HG03025 (cell line): ENCODE data around the gene CPA3.

ENCODE experiments used
- ATAC-seq: cut with Tn5 transposase; IDR thresholded peaks from one replicate; pipeline ENCODE4 v1.9.1; 2021; ENCODE audit warnings: mild to moderate bottlenecking, moderate library complexity; ENCODE audit not compliant: unreplicated experiment, low FRiP score

CPA3 gene, protein sequence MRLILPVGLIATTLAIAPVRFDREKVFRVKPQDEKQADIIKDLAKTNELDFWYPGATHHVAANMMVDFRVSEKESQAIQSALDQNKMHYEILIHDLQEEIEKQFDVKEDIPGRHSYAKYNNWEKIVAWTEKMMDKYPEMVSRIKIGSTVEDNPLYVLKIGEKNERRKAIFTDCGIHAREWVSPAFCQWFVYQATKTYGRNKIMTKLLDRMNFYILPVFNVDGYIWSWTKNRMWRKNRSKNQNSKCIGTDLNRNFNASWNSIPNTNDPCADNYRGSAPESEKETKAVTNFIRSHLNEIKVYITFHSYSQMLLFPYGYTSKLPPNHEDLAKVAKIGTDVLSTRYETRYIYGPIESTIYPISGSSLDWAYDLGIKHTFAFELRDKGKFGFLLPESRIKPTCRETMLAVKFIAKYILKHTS

DNA sequence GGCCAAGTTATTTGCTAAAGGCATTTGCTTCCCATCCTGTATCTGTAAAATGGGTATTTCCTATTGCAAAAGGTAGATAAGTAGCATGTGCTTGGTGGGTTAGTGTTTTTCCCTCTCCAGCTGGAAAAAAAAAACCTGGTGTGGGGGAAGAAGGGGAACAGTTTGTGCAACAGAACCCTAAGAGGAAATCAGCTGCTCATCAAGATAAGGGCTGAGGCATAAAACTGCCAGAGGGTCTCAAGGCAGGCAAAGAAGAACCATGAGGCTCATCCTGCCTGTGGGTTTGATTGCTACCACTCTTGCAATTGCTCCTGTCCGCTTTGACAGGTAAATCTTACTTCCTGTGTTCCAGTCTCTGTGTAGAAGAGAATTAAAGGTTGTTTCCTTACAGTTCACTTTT lies at the start of gene CPA3:
Gene CPA3, plus strand, starts transcription at position 248 of the 400 bp plus-strand sequence. Its CDS starts 12 bp downstream, at position 260.
- ATAC-seq = no peak

DNA sequence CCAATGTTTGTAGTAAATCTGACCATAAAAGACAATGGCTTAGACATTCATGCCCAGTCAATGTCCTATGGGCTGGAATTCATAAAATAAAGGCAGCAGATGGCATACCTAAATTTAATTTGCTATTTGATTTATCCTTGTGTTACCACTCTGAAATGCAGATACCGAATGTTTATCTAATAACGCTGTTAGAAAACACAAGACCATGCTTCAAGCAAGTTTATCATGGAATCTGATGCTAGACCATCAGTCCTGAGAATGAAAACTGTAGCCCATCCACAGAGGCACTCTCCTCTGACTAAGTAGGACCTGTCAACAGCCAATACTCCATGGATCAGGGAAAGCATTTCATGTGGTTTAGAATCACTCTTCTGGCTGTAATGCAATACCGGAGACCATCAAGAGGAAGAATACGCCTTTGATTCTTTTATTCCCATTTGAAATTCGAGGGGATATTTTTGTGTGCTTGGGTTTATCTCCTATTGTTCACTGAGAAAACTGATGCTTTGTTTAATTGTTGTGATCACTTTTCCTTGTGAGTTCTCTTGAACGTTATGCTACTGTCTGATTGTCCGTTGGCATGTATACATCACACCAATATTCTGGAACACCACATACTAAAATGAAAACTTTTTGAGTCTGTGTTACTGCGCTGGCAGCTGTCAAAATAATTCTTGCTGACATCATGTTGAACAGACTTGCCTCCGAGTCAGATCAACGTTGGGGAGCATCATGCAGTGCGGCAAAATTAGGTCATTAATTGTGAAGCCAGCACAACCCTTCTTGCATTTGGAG lies 49.6 kb upstream of the CPA3 start:
- no peak for ATAC-seq

DNA sequence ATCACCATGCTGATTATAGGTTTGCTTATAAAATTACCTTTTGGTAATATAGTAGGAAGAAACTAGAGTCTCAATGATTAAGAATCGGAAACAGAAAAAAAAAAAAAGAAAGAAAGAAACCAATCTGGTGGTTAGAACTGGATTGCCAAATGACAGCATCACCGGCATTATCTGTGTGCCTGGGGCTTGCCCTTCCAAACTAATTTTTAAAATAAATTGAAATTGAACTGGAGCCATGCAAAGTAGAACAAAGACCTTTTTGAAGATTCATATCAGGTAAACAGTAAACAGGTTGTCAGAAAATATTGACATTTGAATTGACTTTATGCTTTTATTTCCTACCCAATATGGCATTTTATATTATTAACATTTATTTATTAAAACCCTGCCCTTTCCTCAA lies 48.7 kb upstream of the CPA3 start:
- ATAC-seq = no peak

DNA sequence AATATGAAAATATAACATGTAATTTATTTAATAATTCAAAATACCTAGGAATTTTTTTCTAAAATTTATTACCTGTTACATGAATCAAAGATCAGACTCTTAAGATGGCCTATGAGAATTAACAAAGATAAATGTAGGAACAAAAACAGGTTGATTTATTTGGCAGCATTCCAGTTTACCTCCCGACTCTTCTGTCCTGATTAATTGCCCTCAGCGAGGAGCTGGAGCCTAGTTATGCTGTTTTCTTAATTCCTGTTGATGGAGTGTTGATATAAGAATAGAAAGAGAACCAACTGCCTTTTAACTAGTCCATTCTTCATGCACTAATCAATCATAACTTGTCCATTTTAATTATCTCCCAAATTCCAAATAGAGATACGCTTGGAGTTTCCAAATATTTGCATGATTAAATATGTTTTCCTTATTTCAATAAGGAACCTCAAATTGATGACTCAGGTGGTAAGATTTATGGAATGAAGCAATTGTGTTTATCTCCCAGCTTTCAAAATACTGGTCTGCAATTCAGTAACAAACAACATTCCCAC lies 48.0 kb upstream of the CPA3 start:
- no peak for ATAC-seq

DNA sequence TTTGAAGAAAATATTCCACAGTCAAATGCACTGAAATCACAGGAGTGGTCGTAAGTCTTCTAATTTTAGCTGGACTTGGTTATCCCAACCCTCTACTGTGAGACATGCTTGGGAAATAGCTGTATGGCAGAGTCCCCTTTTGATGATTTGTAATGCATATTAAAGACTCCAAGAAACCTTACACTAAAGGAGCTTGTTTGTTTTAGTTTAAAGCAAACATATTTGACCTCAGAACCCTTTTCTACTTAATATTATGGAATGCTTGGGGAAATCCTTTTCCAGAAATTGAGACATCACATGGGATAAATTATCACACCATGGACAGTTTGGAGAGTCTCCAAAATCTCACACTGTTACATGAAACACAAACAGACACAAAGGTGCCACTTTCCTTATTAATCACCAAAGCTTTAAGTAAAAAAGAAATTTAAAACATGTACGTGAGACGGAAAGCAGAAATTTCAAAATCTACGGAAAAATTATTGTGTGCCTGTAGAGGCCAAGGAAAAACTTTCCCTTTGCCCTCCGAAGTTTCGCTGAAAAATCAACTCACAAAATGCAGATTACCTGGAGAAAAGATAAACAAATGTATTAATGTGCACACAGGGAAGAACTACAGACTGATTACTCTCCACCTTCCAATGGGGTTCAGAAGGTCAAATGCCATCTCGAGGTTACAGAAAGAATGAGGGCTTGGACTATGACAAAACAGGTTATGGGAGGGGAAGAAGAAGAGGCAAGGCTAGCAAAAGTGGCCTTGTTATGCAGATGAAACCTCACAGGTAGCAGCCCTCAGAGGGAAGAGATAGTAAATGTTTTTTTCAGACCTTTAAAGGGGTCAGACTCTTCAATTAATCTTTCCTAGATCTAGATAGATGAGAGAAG lies 44.5 kb upstream of the CPA3 start:
- no peak for ATAC-seq

DNA sequence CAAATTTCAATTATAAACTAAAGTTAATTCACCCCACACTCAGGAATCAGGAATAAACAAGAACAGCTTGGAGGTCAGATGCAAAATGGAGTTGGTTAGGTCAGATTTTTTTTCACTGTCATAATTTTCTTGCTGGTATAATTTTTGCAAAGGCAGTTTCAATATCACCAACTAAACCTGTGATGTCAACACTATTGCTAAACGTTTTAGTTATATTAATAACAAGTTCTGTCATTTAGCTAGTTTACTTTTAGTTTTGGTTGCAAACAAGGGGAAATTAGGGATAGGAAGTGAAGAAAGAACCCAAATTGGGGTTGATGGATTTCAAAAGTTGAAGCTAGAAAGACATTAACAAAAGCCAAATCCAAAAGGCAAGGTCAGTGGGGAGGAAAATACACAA lies 42.1 kb upstream of the CPA3 start:
- ATAC-seq = no peak

DNA sequence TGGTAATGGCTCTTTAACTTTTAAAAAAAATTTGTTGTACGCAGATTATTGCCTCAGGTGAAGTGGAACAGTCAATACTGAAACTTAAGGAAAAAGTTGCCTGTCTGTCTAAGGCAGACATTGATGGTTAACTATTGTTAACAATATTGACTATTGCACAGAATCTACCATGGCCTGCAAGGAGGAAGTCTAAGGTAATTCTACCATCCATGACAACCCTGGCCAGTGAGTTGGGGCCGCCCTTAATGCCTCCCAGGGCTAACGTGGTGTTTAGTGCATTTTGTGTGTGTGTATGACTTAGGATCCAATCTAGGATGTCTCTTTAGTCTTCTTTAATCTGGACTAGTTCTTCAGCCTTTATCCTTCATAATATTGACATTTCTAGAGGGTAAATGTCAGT lies 39.6 kb upstream of the CPA3 start:
- ATAC-seq = no peak

DNA sequence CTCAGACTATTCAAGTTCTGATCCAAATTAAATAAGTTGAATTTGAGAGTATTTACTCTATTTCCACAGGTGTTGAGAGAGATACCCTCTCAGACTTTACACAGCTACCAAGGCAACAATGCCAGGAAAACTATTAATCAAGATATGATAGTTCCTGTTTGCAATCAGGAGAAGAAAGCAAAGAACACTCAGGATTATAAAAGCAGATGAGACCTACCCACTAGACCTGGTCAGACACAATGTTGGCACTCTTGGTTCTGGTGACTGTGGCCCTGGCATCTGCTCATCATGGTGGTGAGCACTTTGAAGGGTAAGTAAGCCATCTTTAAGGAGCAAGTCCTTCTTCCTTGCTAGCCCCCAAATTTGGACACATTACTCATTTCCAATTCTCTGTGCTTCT lies 37.5 kb upstream of the CPA3 start, which contains the start of gene CPB1:
Gene CPB1, plus strand, starts transcription at position 227 of the 400 bp plus-strand sequence. Its CDS starts 13 bp downstream, at position 240.
- ATAC-seq = no peak

DNA sequence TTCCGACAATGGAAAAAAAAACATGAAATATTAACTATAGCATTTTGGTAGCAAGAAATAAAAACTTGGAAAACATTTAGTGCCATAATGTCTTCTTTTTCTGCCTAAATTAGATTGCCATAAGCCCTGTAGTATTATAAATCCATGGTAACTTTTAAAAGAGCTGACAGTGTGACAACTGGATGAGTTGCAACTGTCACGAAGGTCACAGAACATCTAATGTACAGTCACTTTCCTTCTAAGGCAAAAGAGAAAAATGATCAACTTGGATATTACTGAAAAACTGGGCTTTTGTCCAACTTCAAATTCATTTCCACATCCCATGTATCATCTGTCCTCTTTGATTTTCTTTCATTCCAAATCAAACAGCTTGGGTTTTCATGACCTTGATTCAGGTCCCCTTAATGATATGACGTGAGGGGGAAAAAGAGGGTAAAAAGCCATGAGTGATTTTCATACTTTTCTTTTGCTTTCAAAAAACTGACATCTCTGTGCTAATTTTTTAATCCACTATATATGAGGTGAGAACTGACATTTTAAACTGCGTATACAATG lies 36.9 kb upstream of the CPA3 start:
- no peak for ATAC-seq

DNA sequence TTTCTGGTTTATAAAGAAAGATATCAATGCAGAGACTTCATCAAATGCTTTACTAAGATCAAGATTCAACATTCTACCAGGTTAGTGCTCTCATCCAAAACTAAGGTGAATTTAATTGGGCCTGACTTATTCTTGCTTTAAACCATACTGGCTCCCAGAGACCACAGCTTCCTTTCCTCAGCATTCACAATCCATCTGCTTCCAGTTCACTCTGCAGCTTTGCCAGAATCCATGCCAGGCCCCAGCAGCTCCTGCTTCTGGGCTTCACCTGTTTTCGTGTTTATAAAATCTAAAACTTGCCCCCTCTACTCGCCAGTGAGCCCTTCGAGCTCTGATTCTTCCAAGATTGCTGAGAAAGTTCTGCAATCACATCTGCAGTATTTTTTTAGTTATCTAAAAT lies 35.2 kb upstream of the CPA3 start:
- no peak for ATAC-seq

DNA sequence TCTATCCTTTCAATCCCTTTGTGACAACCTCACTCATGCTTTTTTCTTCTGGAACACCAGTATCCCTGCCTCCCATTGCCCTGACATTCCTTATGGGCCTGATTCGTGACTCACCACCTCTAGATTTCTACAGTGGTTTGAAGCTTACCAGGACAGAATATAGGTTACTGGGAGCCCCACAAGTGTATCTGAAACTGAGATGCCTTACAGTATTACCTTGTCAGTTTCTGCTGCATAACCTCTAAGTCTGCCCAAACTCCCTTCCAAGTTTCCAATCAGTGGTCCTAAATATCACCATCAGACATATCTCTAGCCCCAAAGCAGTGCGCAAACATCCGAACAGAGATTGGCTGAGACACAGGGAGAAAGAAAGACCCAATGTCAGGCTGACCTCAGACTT lies 31.9 kb upstream of the CPA3 start:
- ATAC-seq = no peak

DNA sequence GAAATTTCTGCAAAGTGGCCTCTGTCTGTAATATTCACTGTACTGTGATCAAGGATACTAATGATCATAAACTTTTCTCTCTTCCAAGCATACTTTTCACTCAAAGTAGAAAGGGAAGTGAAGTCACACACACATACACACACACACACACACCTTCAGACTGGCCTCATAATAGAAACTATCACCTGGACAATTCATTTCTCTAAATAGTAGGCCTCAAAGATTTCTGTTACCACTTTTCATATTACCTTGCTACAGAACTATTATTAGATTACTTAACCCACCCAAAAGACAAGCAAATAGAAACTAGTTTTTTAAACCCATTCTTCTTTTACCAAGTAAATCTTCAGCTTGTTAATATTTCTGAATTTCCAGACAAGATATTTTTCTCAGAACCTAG lies 25.3 kb upstream of the CPA3 start:
- peak; percentile 88 for ATAC-seq

DNA sequence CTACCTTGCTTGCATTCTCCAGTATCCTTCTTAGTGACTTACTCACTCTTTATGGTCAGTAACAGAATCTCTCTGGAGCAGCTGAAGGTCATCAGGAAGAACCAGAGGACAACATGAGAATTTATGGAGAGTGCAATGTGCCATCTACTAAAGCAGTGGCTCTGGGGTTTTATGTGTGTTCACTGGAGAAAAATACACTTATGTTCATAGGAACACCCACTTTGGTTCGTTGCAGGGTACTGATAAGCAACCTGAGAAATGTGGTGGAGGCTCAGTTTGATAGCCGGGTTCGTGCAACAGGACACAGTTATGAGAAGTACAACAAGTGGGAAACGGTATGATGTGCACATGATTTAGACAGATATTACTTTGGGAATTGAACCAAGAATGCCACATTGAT lies 24.6 kb upstream of the CPA3 start:
- ATAC-seq = peak; percentile 3

DNA sequence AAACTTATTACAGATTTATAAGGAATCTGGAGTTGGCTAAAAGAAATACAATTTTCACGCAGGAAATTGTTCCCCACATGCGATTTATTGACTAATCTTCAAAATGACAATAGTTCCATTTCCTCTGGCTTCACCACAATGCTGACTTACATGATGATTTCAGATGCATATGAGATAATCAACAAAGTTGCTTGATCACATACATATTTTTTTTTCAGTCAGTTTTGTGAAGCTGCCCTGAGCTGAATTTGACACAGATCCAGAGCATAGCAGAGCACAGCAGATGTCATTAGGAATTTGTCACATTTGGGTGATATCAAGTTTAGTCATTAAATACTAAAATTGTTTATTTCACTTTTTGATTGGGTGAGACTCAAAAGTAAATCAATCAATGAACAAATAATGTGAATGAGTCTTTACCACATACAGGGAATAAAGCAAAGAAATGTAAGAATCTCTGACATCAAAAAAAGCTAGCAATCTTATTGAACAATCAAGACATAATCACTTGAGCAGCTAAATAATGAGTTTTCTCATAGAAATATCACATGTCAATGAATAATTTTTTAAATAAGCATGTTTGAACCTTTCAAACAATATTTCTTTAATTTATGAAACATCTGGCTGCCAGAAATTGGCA lies 19.2 kb upstream of the CPA3 start:
- ATAC-seq = no peak

DNA sequence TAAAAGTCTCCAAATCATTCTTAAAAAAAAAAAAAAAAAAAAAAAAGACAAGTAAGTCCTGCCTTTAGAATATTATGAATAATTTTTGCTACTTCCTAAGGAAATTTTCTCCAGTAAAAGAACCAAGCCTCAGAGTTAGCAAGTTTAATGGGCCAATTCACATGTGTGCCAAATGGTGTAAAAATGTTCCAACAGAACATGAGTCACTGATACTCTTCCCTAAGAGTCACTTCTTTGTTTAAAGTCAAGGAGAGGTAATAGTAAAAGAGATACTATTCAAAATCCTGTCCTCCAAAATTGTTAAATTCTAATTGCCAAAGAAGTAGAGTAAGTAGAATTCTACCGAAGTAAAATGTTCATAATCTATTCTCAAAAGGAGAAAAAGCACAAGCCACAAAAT lies 17.7 kb upstream of the CPA3 start:
- ATAC-seq = no peak

DNA sequence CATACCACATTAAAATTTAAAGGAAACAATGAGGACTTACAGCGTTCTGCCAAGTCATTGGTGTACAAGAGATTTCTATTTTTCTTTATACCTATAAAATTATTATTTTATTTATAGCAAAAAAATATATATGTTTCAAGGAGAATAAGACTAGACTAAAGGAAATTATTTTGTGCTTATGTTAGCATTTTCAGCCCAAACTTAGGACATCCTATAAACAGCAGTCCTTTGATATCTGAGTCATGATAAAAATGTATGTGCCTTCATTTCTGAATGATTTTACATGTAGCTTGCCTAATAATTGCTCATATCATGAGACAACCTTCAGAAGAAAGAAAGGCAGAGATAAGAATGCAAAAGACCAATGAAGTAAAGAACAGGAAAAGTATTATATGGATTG lies 16.7 kb upstream of the CPA3 start:
- ATAC-seq = no peak

DNA sequence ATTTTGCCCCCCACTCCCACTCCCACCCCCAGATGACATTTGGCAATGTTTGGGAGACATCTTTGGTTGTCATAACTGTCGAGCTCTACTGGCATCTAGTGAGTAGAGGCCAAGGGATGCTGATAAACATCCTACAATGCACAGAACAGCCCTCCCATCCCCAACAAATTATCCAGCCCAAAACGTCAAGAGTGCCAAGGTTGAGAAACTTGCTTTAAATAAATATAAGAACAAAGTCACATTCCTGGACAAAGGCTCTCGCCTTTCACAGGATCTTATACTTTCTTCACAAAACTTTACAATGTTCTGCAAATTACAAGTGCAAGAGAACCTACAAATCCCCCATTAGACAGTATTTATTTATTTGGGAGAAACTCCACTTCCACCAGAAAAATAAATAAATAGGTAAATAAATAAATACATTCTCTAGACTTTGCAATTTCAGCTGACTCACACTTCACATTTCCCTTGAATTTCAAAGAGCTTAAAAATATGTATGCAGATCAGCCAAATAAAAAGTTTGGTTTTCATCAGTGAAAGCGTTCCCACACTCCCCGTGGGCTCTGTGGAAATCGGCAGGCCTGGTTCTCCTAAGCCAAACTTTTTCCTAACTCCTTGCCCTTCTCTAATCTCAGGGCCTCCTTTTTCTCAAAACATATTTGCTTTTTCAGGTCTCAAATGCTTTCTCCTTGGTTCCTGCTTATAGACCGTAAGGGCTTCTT lies 12.7 kb upstream of the CPA3 start:
- ATAC-seq = no peak

DNA sequence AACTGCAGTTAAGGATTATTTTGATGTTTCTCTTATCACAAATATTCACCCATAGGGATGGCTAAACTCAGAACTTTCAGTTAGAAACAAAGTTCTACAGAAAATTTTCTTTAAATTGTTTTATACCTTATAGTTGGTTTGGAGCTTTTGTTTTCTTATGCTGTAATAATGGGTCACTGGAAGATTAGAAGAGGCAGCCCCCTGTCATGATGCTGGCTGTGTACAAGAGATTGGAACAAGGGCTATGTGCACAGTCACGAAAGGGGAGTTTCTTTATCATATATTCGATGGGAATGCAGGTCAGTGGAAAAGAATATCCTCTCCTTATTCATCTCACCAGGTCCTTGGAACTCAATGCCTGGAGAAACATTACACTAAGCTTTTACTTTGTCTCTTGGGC lies 12.0 kb upstream of the CPA3 start:
- ATAC-seq = no peak

DNA sequence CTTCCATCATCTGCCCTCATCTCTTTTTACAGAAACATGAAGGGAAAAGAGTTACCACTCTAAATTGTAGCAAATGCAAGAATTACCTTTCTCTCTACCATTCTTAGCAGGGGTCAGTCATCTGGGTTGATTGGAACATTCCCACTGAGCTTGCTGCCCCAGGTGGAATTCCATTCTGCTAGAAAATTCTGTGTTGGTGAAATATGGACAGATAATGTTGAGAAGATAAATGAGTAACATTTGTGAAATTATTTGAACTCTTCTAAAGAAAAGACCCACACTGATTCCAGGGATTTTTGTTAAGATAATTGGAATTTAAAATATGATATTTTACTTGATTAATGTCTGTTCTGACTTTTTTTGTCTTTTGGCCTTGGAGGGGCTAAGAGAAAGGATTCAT lies 11.0 kb upstream of the CPA3 start:
- no peak for ATAC-seq
